ENCODE measurements around the gene ATXN2. TPM values are rescaled to one million over a fixed set of nuclear protein-coding genes. Genes with fewer than 3 reads are reported as not detected.
"Not testable (repeated sequence)": the region's sequence is repeated elsewhere in the genome, so short reads cannot be mapped to it uniquely, and the experiment has no call there.

ATXN2 gene
- total RNA-seq, 1 experiment from 2014 or later: 72.9 TPM

GRCh38 chr12:111591399-111592010 lies 7.6 kb downstream of the ATXN2 start:
- not testable (repeated sequence) for H3T11ph ChIP-seq (ENCODE audit: low read length); H3K4ac ChIP-seq (ENCODE audit: low read depth, low read length); H4K5ac ChIP-seq (ENCODE audit: insufficient read length, low read depth, low read length); H2AK5ac ChIP-seq (ENCODE audit: insufficient read length, low read length); H3K27me3 Mint-ChIP-seq (ENCODE audit: low read depth); H3K27me3 ChIP-seq (ENCODE audit: insufficient read depth, low read length); H2BK12ac ChIP-seq (ENCODE audit: insufficient read length, low read depth, low read length); H3K27ac ChIP-seq (ENCODE audit: insufficient read length, low read depth, low read length); H3K36me3 Mint-ChIP-seq (ENCODE audit: insufficient read depth in 1 of 3, low read depth in 3 of 3); H3K9me3 ChIP-seq (ENCODE audit: control insufficient read depth, low read depth, low read length); H4K20me1 ChIP-seq (ENCODE audit: control insufficient read depth, insufficient read depth, insufficient read length); H3K4me3 Mint-ChIP-seq; H3K9me3 Mint-ChIP-seq; H4K91ac ChIP-seq (ENCODE audit: insufficient read length, low read depth, low read length); H2BK20ac ChIP-seq (ENCODE audit: low read depth, low read length, poor library complexity, severe bottlenecking); H3K4me2 ChIP-seq (ENCODE audit: insufficient read depth, insufficient read length, low read length); H2BK15ac ChIP-seq (ENCODE audit: low read depth, low read length); H3K14ac ChIP-seq (ENCODE audit: insufficient read depth, low read length); H3K23me2 ChIP-seq (ENCODE audit: insufficient read length, low read depth, low read length, poor library complexity, severe bottlenecking); H2AFZ ChIP-seq (ENCODE audit: low read length); H3K23ac ChIP-seq (ENCODE audit: insufficient read length, low read depth, low read length); H3K4me1 ChIP-seq (ENCODE audit: insufficient read depth, low read length); DNase-seq; H3K9ac ChIP-seq (ENCODE audit: extremely low read depth, insufficient read length, low read length); H2BK5ac ChIP-seq (ENCODE audit: insufficient read length, low read length); H2BK120ac ChIP-seq (ENCODE audit: low read depth, low read length, poor library complexity, severe bottlenecking); H3K18ac ChIP-seq (ENCODE audit: insufficient read length, low read depth, low read length); H3K56ac ChIP-seq (ENCODE audit: insufficient read length, low read depth, low read length); H4K8ac ChIP-seq (replicated peaks; ENCODE audit: insufficient read length, low read depth, low read length)
- Mint-ChIP-seq H3K27ac (peak overlapping the region in 1 of 3 experiments; percentile 70; a peak in 1 of 7 replicates), H3K4me1 (peaks cover 16 to 21% of the 10 kb centered on the region in 2 experiments)
- no CpG with 5 or more reads among the region's 6 CpGs for WGBS (ENCODE audit: extremely low coverage, insufficient read length, low lambda C conversion rate)
- H3K79me2 ChIP-seq (ENCODE audit: insufficient read depth, low read length): peaks cover 45% of the 10 kb centered on the region; the same call in 1 of the 2 replicates
- peaks cover 16% of the 10 kb centered on the region for H3K79me1 ChIP-seq (ENCODE audit: insufficient read depth, low read depth, low read length, poor library complexity, severe bottlenecking)

Measured in H9 (cell line).